Mucosa of stomach (tissue), 1 donor: ENCODE measurements around the gene ARL16.

Experiments
- H3K27me3 ChIP-seq: one replicate; pipeline ENCODE4 v1.7.0; 2013; ENCODE audit warnings: mild to moderate bottlenecking, low read length; ENCODE audit not compliant: control insufficient read depth, insufficient read depth
- H3K36me3 ChIP-seq: one replicate; pipeline ENCODE4 v1.7.0; 2013; ENCODE audit warnings: low read length; ENCODE audit not compliant: control insufficient read depth, insufficient read depth
- H3K4me1 ChIP-seq: one replicate; pipeline ENCODE4 v1.7.0; 2013; ENCODE audit warnings: mild to moderate bottlenecking, low read length; ENCODE audit not compliant: control insufficient read depth, insufficient read depth
- H3K4me3 ChIP-seq: one replicate; pipeline ENCODE4 v1.7.0; 2013; ENCODE audit warnings: low read length
- H3K9ac ChIP-seq: one replicate; pipeline ENCODE4 v1.7.0; 2013; ENCODE audit warnings: mild to moderate bottlenecking, low read length, moderate library complexity
- H3K9me3 ChIP-seq: one replicate; pipeline ENCODE4 v1.7.0; 2013; ENCODE audit warnings: mild to moderate bottlenecking, low read length, moderate library complexity; ENCODE audit not compliant: control insufficient read depth
- donor health status: Pancreatic carcinoma.

ARL16 gene

GRCh38 chr17:81707725-81708646, 24.4 kb upstream of the ARL16 start:
- Histone ChIP-seq H3K36me3 (peaks cover 5% of the 10 kb centered on the region), H3K27me3 (no peaks in the 10 kb centered on the region), H3K4me1 (peaks cover 35% of the 10 kb centered on the region), H3K9me3 (no peaks in the 10 kb centered on the region), H3K4me3 (no peak overlapping the region), H3K9ac (no peak overlapping the region)

DNA sequence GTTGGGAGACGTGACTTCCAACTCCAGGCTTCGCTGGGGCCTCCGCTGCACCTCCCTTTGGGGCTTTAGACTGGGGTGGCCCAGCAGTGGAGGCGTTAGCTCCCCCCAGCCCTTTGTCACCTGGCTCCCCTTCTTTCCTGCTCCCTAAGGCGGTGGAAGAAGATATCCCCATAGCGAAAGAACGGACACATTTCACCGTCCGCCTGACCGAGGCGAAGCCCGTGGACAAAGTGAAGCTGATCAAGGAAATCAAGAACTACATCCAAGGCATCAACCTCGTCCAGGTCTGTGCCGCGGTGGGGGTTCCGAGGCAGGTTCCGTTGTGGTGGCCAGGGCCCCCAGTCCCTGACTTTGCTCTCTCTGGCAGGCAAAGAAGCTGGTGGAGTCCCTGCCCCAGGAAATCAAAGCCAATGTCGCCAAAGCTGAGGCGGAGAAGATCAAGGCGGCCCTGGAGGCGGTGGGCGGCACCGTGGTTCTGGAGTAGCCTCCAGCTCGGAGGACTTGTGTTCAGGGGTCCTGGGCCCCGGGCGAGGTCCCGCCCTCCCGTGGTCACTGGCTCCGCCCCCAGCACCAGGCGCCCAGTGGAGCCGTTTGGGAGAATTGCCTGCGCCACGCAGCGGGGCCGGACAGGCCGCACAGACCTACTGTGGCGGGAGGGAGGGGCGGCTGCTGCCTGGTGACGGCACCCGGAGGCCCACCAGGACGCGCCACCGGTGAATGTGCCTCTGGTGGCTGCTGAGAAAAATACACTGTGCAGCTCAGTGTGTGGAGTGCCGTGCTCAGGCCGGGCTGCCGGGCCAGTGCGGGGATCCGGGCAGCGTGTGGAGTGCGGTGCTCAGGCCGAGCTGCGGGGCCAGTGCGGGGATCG, 23.4 kb upstream of the ARL16 start:
- H3K27me3 ChIP-seq: no peaks in the 10 kb centered on the region
- no peaks in the 10 kb centered on the region for H3K9me3 ChIP-seq
- no peak overlapping the region for H3K9ac ChIP-seq
- H3K4me3 ChIP-seq: no peak overlapping the region
- H3K36me3 ChIP-seq: peaks cover 5% of the 10 kb centered on the region
- H3K4me1 ChIP-seq: peaks cover 34% of the 10 kb centered on the region

GRCh38 chr17:81706232-81706611, 22.6 kb upstream of the ARL16 start:
- no peaks in the 10 kb centered on the region for H3K9me3 ChIP-seq
- peaks cover 37% of the 10 kb centered on the region for H3K4me1 ChIP-seq
- H3K36me3 ChIP-seq: peaks cover 5% of the 10 kb centered on the region
- H3K9ac ChIP-seq: no peak overlapping the region
- no peaks in the 10 kb centered on the region for H3K27me3 ChIP-seq
- H3K4me3 ChIP-seq: no peak overlapping the region

DNA sequence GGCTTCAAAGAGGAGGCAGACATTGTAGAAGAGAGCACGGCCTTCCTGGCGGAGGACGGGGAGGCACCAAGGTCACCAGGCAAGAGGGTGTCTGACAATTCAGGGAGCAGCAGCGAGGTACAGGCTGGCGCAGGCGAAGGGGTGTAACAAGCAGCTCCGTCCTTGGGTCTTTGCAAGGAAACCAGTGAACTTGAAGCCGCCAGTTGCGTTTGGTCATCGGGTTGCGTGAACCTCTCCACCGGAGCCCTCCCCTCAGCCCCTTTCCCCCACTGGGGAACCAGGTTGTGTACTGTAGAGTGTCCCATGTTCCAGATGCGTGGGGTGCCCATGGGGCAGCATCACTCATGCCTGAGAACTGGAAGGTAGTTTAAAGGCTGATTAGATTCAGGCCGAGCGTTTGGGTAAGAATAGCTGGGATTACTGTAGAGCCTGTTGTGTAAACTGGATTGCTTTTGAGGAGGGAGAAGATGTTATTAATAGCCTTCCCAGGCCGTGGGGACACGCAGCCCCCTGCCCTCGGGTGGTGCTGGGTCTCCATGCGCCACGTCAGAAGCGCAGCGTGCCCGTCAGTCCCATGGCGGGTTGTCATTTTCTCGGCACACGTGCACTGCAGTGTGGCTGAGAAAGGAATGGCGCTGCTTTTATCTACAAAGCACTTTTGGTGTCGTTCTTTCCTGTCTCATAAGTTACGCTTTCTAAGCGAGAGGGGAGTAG, 22.1 kb upstream of the ARL16 start:
- Histone ChIP-seq H3K27me3 (no peaks in the 10 kb centered on the region), H3K4me3 (no peak overlapping the region), H3K4me1 (peaks cover 32% of the 10 kb centered on the region), H3K9ac (no peak overlapping the region), H3K36me3 (peaks cover 5% of the 10 kb centered on the region), H3K9me3 (no peaks in the 10 kb centered on the region)

GRCh38 chr17:81703747-81704654, 20.4 kb upstream of the ARL16 start:
- no peaks in the 10 kb centered on the region for H3K27me3 ChIP-seq
- H3K4me3 ChIP-seq: peak overlapping the region; percentile 90
- H3K36me3 ChIP-seq: peaks cover 5% of the 10 kb centered on the region
- no peaks in the 10 kb centered on the region for H3K9me3 ChIP-seq
- peaks cover 22% of the 10 kb centered on the region for H3K4me1 ChIP-seq
- H3K9ac ChIP-seq: peak overlapping the region; percentile 96

GRCh38 chr17:81702934-81703746, 19.5 kb upstream of the ARL16 start, which contains the start of gene MRPL12:
MRPL12 (plus strand) TSS chr17:81703367; CDS start chr17:81703502, 135 bp downstream.
- peaks cover 5% of the 10 kb centered on the region for H3K36me3 ChIP-seq

DNA sequence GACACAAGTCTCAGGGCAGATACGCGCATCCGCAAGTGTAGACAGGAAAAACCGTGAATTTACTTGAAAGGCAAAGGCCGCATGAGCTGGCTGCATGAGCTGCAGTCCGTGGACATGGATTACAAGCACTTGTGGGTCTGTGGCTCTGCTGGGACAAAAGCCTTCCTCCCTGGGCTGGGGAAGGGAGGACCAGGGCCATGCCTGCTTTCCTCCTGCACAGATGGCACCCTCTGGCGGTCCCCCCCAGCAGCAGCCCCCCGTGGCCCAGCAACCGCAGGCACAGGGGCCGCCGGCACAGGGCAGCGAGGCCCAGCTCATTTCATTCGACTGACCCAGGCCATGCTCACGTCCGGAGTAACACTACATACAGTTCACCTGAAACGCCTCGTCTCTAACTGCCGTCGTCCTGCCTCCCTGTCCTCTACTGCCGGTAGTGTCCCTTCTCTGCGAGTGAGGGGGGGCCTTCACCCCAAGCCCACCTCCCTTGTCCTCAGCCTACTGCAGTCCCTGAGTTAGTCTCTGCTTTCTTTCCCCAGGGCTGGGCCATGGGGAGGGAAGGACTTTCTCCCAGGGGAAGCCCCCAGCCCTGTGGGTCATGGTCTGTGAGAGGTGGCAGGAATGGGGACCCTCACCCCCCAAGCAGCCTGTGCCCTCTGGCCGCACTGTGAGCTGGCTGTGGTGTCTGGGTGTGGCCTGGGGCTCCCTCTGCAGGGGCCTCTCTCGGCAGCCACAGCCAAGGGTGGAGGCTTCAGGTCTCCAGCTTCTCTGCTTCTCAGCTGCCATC, 17.9 kb upstream of the ARL16 start:
- Histone ChIP-seq H3K9me3 (no peaks in the 10 kb centered on the region), H3K4me1 (peaks cover 22% of the 10 kb centered on the region), H3K36me3 (peaks cover 5% of the 10 kb centered on the region), H3K27me3 (no peaks in the 10 kb centered on the region), H3K4me3 (no peak overlapping the region), H3K9ac (peak overlapping the region; percentile 96)

More at GRCh38 chr17:81702934-81703746, 19.5 kb upstream of the ARL16 start, which contains the start of gene MRPL12:
- Histone ChIP-seq H3K4me3 (peak within 1 kb of the TSS; percentile 90), H3K9me3 (no peaks in the 10 kb centered on the region), H3K9ac (peak within 1 kb of the TSS; percentile 96), H3K4me1 (peaks cover 22% of the 10 kb centered on the region), H3K27me3 (no peaks in the 10 kb centered on the region)

- no peak overlapping the region for H3K4me3 ChIP-seq
- H3K9ac ChIP-seq: no peak overlapping the region
- peaks cover under 1% of the 10 kb centered on the region for H3K36me3 ChIP-seq
- no peaks in the 10 kb centered on the region for H3K9me3 ChIP-seq
- H3K4me1 ChIP-seq: peaks cover 22% of the 10 kb centered on the region
- H3K27me3 ChIP-seq: no peaks in the 10 kb centered on the region
Observed at GRCh38 chr17:81700353-81701287, 17.0 kb upstream of the ARL16 start.

- no peak overlapping the region for H3K4me3 ChIP-seq
- H3K36me3 ChIP-seq: peaks cover 15% of the 10 kb centered on the region
- no peak overlapping the region for H3K9ac ChIP-seq
- no peaks in the 10 kb centered on the region for H3K9me3 ChIP-seq
- peaks cover 11% of the 10 kb centered on the region for H3K4me1 ChIP-seq
- H3K27me3 ChIP-seq: no peaks in the 10 kb centered on the region
Observed at GRCh38 chr17:81697261-81698044, 13.9 kb upstream of the ARL16 start.
